DOHH2 (cell line): ENCODE data around the gene CCR9.

ENCODE experiments used
- EZH2phosphoT487 ChIP-seq: fragments of 200-600 bp; sonication (generic); IDR thresholded peaks from 2 replicates; pipeline ENCODE4 v1.6.1; 2017; ENCODE audit warnings: borderline replicate concordance, mild to moderate bottlenecking, antibody characterized with exemption, low read length, moderate library complexity, mixed read lengths
- TF ChIP-seq, protein P1 (sequence below): fragments of 200-600 bp; sonication (generic); IDR thresholded peaks from one replicate; pipeline ENCODE4 v1.5.1; 2014; ENCODE audit warnings: antibody characterized with exemption, mild to moderate bottlenecking, low read depth, low read length; ENCODE audit not compliant: poor library complexity, severe bottlenecking

DNA sequence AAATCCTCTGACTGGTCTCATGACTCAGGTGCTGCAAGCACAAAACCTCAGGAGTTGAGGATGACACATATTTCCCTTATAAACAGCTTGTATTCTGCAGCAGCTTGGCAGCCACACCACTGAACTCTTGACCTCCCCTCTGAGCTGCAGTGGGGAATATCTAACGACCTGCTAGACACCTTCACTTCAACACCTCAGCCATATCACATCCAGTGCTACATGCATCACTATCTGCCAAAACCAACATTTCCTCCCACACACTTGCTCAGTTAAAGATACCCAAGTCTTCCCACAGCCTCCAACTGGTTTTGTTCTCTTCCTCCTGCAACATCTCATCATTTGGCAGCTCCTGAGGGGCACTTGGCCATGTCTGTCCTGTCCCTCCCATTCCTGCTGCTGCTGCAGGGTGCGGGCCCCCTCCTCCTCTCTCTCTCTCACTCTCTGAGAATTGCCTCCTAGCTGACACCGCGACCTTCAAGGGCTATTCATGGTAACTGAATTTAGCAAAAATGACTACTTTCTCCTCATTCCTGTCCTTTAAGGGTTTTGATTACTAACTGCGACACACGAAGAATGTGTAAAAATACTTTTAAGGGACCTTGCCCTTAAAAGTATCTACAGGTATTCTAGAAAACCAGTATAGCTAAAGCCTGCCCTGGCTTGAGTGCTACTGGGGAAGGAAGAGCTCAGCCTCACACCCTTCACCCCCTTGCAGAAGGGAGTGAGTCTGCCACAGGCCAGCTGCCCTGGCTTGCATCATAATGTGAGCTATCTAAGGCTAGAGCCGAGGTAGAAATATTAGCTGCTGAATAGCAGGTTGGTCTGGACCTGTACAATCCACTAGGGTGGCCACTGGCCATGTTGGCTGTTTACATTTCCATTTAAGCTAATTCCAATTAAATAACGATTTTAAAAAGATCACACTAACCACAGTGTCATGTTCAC lies 5.0 kb upstream of the CCR9 start:
- TF ChIP-seq, protein P1, sequence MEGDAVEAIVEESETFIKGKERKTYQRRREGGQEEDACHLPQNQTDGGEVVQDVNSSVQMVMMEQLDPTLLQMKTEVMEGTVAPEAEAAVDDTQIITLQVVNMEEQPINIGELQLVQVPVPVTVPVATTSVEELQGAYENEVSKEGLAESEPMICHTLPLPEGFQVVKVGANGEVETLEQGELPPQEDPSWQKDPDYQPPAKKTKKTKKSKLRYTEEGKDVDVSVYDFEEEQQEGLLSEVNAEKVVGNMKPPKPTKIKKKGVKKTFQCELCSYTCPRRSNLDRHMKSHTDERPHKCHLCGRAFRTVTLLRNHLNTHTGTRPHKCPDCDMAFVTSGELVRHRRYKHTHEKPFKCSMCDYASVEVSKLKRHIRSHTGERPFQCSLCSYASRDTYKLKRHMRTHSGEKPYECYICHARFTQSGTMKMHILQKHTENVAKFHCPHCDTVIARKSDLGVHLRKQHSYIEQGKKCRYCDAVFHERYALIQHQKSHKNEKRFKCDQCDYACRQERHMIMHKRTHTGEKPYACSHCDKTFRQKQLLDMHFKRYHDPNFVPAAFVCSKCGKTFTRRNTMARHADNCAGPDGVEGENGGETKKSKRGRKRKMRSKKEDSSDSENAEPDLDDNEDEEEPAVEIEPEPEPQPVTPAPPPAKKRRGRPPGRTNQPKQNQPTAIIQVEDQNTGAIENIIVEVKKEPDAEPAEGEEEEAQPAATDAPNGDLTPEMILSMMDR: no peak
- no peak for TF ChIP-seq EZH2phosphoT487
